Lower leg skin (tissue), 4 donors: ENCODE measurements around the gene SPDYA. TPM values are rescaled to one million over a fixed set of nuclear protein-coding genes. Genes with fewer than 3 reads are reported as not detected.

Source experiments
- DNase-seq, 2 donors: peaks; one replicate each; pipeline ENCODE4 v3.0.0-alpha.2; 2019; ENCODE audit warnings: low spot score in 2 of 2
- H3K4me3 ChIP-seq: fragments of 200-600 bp; sonication (generic); 2 replicates; pipeline ENCODE4 v1.5.1; 2017; ENCODE audit warnings: mild to moderate bottlenecking, low read depth; ENCODE audit not compliant: poor library complexity, severe bottlenecking
- CTCF ChIP-seq, 3 donors: fragments of 450-650 bp; IDR thresholded peaks; one replicate each; pipeline ENCODE4 v1.5.1; 2016; ENCODE audit warnings: antibody characterized with exemption in 3 of 3, mild to moderate bottlenecking in 3 of 3, moderate library complexity in 2 of 3
- POLR2A ChIP-seq, 2 donors: fragments of 450-650 bp; IDR thresholded peaks; one replicate each; pipeline ENCODE4 v1.6.1; 2016 to 2017; ENCODE audit warnings: antibody characterized with exemption in 2 of 2, mild to moderate bottlenecking in 1 of 2, moderate library complexity in 1 of 2
- WGBS, 2 donors: methylation state at CpG; one replicate each; pipeline ENCODE4 v1.1.5; 2018; 5-methylcytosine and 5-hydroxymethylcytosine counted together
- intact Hi-C: fragments of 100-400 bp; cut with DNase I; formaldehyde crosslinking; loops from one replicate; pipeline ENCODE4 v1.15.0; 2023; ENCODE audit warnings: low total_unique reads
- total RNA-seq, 4 donors: library from RNA; depleted of rRNA; stranded (reverse); fragments of >200 nt; gene quantifications; one replicate each; pipeline ENCODE4 v1.1.0, GENCODE V29; 2016

Gene SPDYA
- total RNA-seq, 4 donors from 2014 or later = 0.42 to 0.95 (median 0.71) TPM; not detected in 1

GRCh38 chr2:28768422-28768821, 42.2 kb upstream of the SPDYA start:
- TF ChIP-seq POLR2A (IDR thresholded peaks at IDR 0.05) (no peak), CTCF (IDR thresholded peaks at IDR 0.05) (no peak)
- intact Hi-C loops = no loop called here
- no peak for DNase-seq
- H3K4me3 ChIP-seq = no peak overlapping the region

GRCh38 chr2:28768952-28769351, 41.7 kb upstream of the SPDYA start:
- TF ChIP-seq CTCF (IDR thresholded peaks at IDR 0.05) (no peak), POLR2A (IDR thresholded peaks at IDR 0.05) (no peak)
- intact Hi-C loops = no loop called here
- no peak for DNase-seq
- 96 to 100% methylated on average over 5 of the region's 5 CpGs for WGBS, 2 donors
- H3K4me3 ChIP-seq = no peak overlapping the region

GRCh38 chr2:28772351-28772750, 38.3 kb upstream of the SPDYA start:
- DNase-seq = no peak
- intact Hi-C loops = no loop called here
- TF ChIP-seq POLR2A (IDR thresholded peaks at IDR 0.05) (no peak), CTCF (IDR thresholded peaks at IDR 0.05) (no peak)
- WGBS, 2 donors = 68 to 72% methylated on average over 2 of the region's 2 CpGs
- no peak overlapping the region for H3K4me3 ChIP-seq

GRCh38 chr2:28776471-28776870, 34.2 kb upstream of the SPDYA start:
- WGBS, 2 donors = 87 to 91% methylated on average over 6 of the region's 6 CpGs
- no peak for TF ChIP-seq POLR2A (IDR thresholded peaks at IDR 0.05)
- no peak overlapping the region for H3K4me3 ChIP-seq
- intact Hi-C loops = no loop called here
- DNase-seq = no peak

GRCh38 chr2:28778392-28778791, 32.2 kb upstream of the SPDYA start:
- no peak for TF ChIP-seq POLR2A (IDR thresholded peaks at IDR 0.05)
- no peak for TF ChIP-seq CTCF (IDR thresholded peaks at IDR 0.05)
- H3K4me3 ChIP-seq = no peak overlapping the region
- intact Hi-C loops = no loop called here
- 93 to 94% methylated on average over 5 of the region's 5 CpGs for WGBS, 2 donors
- DNase-seq = no peak

- no peak for DNase-seq
- TF ChIP-seq POLR2A (IDR thresholded peaks at IDR 0.05) = no peak
- no peak for TF ChIP-seq CTCF (IDR thresholded peaks at IDR 0.05)
- H3K4me3 ChIP-seq = no peak overlapping the region
- 89 to 90% methylated on average over 2 of the region's 2 CpGs for WGBS, 2 donors
- intact Hi-C loops = no loop called here
These were observed 31.6 kb upstream of the SPDYA start for GRCh38 chr2:28779001-28779400.
